SH-SY5Y (cell line): ENCODE data around the gene SLC6A20.

Experiments used
- GATA2 ChIP-seq: IDR thresholded peaks from 2 replicates; pipeline ENCODE4 v1.6.1; 2011; ENCODE audit warnings: mild to moderate bottlenecking, low read depth, low read length
- GATA3 ChIP-seq: IDR thresholded peaks from 2 replicates; pipeline ENCODE4 v1.6.1; 2011; ENCODE audit warnings: low read depth, mild to moderate bottlenecking, low read length, moderate library complexity

- TF ChIP-seq GATA2 = no peak
- no peak for TF ChIP-seq GATA3
Observed at GRCh38 chr3:45844616-45845015, 48.3 kb upstream of the SLC6A20 start.
